GM21786 (cell line): ENCODE results near the gene ZNF333.

ENCODE experiments used
- ATAC-seq: cut with Tn5 transposase; IDR thresholded peaks from one replicate; pipeline ENCODE4 v1.9.1; 2021; ENCODE audit not compliant: unreplicated experiment

Gene ZNF333

GRCh38 chr19:14689598-14690503, at the start of gene ZNF333:
Gene ZNF333 (plus strand): TSS chr19:14690048. CDS start chr19:14693492, 3,444 bp downstream.
- peak; percentile 83 for ATAC-seq

- ATAC-seq, result no peak
These were observed 41.3 kb upstream of the ZNF333 start for GRCh38 chr19:14648506-14648905.

- no peak for ATAC-seq
These were observed 40.8 kb upstream of the ZNF333 start for GRCh38 chr19:14649020-14649419.

GRCh38 chr19:14650161-14650560, 39.7 kb upstream of the ZNF333 start:
- ATAC-seq, result no peak

- no peak for ATAC-seq
These were observed 34.9 kb upstream of the ZNF333 start for GRCh38 chr19:14654786-14655560.

- no peak for ATAC-seq
These were observed 34.1 kb upstream of the ZNF333 start for GRCh38 chr19:14655726-14656125.

- ATAC-seq, result no peak
These were observed 29.9 kb upstream of the ZNF333 start for GRCh38 chr19:14659874-14660489.

GRCh38 chr19:14661372-14661924, 28.4 kb upstream of the ZNF333 start:
- ATAC-seq, result no peak

GRCh38 chr19:14669940-14670339, 19.9 kb upstream of the ZNF333 start:
- no peak for ATAC-seq

- ATAC-seq, result no peak
These were observed 19.4 kb upstream of the ZNF333 start for GRCh38 chr19:14670408-14670807.

- ATAC-seq, result no peak
These were observed 17.5 kb upstream of the ZNF333 start for GRCh38 chr19:14672188-14672872.

GRCh38 chr19:14673088-14673487, 16.8 kb upstream of the ZNF333 start:
- ATAC-seq, result no peak

- no peak for ATAC-seq
These were observed 15.1 kb upstream of the ZNF333 start, which contains the start of gene ADGRE3 for GRCh38 chr19:14674764-14675163. Gene ADGRE3 (minus strand): TSS chr19:14674844. CDS start chr19:14674770, 74 bp downstream.

GRCh38 chr19:14676762-14677161, 13.1 kb upstream of the ZNF333 start:
- ATAC-seq, result no peak

- ATAC-seq, result no peak
These were observed 12.4 kb upstream of the ZNF333 start for GRCh38 chr19:14677464-14677863.

- ATAC-seq, result no peak
These were observed 11.6 kb upstream of the ZNF333 start for GRCh38 chr19:14678199-14678598.

GRCh38 chr19:14682084-14682483, 7.8 kb upstream of the ZNF333 start:
- ATAC-seq, result no peak

GRCh38 chr19:14683439-14683838, 6.4 kb upstream of the ZNF333 start:
- no peak for ATAC-seq

- no peak for ATAC-seq
These were observed 3.4 kb upstream of the ZNF333 start for GRCh38 chr19:14686411-14686810.

GRCh38 chr19:14694641-14695266, 4.9 kb downstream of the ZNF333 start:
- no peak for ATAC-seq
